LNCaP clone FGC (cell line): ENCODE measurements around the gene DUSP14.

ENCODE experiments used
- DNase-seq: peaks from one replicate; pipeline ENCODE4 v3.0.0-alpha.2; 2011; ENCODE audit warnings: low read depth
- H3K4me3 ChIP-seq: 2 replicates; pipeline ENCODE4 v1.5.1; 2011; ENCODE audit warnings: mild to moderate bottlenecking, low read depth, low read length, control low read depth
- CTCF ChIP-seq: IDR thresholded peaks from 2 replicates; pipeline ENCODE4 v1.5.1; 2012; ENCODE audit warnings: mild to moderate bottlenecking; ENCODE audit not compliant: control insufficient read depth, insufficient read depth; ENCODE audit errors: extremely low read depth

The DUSP14 gene

DNA sequence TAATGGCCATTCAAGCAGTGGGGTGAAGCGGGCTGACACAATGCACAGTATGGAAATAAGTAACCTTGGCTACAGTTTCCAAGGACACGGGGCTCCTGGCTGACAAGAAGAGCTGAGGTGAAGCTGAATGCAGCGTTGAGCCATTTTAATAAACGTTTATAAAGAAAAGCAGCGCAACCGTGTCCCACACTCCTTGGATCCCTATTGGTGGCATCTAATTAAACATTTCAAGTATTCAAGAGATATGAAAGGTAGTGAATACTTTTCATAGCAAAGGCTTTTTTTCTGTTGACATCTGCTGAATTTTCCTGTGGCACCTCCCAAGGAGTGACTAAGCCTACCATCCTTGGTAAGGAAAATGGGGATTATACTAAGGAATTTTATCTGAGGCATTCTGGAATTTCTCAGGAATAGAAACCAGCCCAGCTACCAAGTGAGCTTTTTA, 26.5 kb downstream of the DUSP14 start:
- no peak overlapping the region for H3K4me3 ChIP-seq
- TF ChIP-seq CTCF, result no peak
- no peak for DNase-seq

- no peak for TF ChIP-seq CTCF
- no peak overlapping the region for H3K4me3 ChIP-seq
- DNase-seq, result no peak
These were observed 28.2 kb downstream of the DUSP14 start for GRCh38 chr17:37517881-37518280.

DNA sequence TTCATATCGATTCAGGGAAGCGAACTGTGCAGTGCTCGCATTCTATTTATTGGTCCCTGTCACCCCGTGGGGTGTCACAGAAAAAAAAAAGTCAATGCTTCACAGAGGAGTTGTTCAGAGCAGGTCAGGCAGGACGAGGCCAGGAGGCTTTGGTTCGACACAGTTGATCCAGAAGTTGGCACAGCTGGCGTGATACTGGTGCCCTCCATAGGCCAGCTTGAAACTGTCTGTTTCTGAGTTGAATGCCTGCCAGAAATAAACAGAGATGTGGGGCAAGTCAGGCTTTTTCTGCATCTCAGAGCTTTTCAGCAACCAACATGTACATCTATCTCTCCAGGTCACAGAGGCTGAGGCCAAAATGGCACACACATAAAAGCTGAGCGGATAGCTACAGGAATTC, 29.1 kb downstream of the DUSP14 start:
- no peak for DNase-seq
- H3K4me3 ChIP-seq, result no peak overlapping the region
- TF ChIP-seq CTCF, result peak; percentile 37

DNA sequence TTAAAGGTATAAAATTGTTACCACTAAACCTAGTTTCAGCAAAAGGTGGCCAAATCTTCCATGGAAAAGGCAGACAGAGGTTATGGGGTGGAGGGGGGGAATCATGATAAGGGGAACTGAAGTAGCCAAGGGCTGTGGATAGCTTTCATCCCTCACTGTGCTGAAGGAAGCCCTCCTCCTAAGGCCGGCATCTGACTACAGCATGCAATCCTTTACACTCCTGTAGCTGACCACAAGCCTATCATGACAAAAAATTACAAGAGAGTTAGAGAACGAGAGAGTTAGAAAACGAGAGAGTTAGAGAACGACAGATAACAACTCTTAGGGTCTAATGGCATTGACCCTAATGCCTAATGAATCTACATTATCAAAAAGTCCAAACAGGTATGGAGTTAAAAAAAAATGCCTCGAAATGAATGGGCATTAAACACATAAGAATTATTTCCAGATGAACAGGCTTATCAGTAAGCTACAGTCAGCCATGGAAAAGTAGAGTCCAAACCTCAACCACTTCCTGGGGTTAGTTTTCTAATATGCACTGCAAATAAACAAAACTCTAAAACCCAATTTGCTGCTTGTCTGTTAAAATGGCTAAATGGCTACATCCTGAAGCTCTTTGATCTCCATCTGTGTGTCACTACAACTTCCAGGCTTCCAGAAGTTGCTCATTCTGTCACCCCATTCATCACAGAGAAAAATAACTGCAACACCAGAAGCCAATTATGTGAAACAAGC, 29.7 kb downstream of the DUSP14 start:
- no peak for TF ChIP-seq CTCF
- DNase-seq, result no peak
- no peak overlapping the region for H3K4me3 ChIP-seq

GRCh38 chr17:37520174-37520573, 30.5 kb downstream of the DUSP14 start:
- no peak overlapping the region for H3K4me3 ChIP-seq
- no peak for TF ChIP-seq CTCF
- DNase-seq, result no peak

- no peak overlapping the region for H3K4me3 ChIP-seq
- no peak for DNase-seq
- TF ChIP-seq CTCF, result no peak
These were observed 32.1 kb downstream of the DUSP14 start for GRCh38 chr17:37521821-37522220.

GRCh38 chr17:37523715-37524219, 34.1 kb downstream of the DUSP14 start:
- DNase-seq, result no peak
- no peak for TF ChIP-seq CTCF
- no peak overlapping the region for H3K4me3 ChIP-seq
